Activated CD4-positive, alpha-beta T cell treated with anti-CD3 and anti-CD28 coated beads, Interleukin-2, Interleukin-4, amounts not matched to agents 100 ng/mL and 50 ng/mL, durations not matched to agents 16 hours and 8 hours (primary cell): ENCODE measurements around the gene YRDC.

Source experiments
- DNase-seq: peaks from one replicate; pipeline ENCODE4 v3.0.0-alpha.2; 2020; ENCODE audit warnings: low spot score

YRDC gene, protein sequence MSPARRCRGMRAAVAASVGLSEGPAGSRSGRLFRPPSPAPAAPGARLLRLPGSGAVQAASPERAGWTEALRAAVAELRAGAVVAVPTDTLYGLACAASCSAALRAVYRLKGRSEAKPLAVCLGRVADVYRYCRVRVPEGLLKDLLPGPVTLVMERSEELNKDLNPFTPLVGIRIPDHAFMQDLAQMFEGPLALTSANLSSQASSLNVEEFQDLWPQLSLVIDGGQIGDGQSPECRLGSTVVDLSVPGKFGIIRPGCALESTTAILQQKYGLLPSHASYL

DNA sequence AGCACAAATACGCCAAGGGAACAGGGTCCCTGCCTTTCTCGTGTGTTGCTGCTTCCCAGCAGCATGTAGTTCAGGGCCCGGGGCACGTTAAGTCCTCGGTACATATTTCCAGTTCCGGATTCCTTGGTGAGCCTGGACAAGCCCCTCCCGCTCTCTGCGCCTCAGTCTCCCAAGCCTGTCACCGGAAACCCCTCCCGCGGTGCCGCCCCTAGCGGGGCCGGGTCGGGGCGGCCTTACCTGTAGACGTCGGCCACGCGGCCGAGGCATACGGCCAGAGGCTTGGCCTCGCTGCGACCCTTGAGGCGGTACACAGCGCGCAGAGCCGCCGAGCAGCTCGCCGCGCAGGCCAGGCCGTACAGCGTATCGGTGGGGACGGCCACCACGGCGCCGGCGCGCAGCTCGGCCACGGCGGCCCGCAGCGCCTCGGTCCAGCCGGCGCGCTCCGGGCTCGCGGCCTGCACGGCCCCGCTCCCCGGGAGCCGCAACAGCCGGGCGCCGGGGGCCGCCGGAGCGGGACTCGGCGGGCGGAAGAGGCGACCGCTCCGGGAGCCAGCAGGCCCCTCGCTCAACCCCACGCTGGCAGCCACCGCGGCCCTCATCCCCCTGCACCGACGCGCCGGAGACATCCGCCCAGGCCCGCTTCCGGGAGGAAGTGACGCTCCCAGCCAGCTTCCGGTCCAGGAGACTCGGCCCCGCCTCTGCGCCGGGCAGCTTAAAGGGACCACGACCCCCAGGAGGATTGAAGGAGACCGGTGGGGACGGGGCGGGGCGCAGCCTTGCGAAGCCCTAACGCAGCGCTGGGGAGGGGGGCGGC is at the start of gene YRDC, which contains the start of gene C1orf122:
TSS of gene YRDC (minus strand) at position 654 of the 814 bp plus-strand sequence. CDS start at position 626, 28 bp downstream.
TSS of gene C1orf122 (plus strand) at position 236 of the 814 bp plus-strand sequence. CDS start 615 bp downstream, outside the sequence.
- peak; percentile 95 for DNase-seq

DNA sequence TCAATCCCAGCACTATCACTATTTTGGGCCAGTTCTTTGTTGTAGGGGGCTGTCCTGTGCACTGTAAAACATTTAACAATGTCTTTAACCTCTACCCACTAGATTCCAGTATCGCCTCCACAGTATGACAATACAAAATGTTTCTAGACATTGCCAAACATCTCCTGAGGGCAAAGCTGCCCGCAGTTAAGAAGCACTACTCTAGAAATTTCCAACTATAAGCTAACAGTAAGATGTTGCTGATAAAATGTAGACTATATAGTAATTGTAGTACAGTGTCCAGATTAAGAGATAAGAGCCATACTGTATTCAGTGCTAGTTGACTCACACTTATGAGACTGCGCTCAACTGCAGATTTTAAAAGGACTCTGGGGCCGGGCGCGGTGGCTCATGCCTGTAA is 46.4 kb upstream of the YRDC start:
- no peak for DNase-seq

DNA sequence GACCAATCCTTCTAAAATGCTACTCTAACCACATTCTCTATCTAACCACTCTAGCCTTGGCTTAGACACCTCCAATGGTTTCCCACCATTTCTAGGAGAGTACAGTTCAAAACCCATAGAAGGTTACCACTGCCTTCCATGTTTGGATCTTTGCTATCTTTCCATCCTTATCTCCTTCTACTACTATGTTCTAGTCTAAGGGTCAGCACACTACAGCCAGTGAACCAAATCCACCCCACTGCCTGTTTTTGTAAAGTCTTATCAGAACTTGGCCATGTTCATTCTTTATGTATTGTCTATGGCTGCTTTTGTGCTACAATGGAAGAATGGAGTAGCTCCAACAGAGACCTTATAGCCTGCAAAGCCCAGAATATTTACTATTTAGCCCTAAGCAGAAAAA is 45.1 kb upstream of the YRDC start:
- DNase-seq, result no peak

DNA sequence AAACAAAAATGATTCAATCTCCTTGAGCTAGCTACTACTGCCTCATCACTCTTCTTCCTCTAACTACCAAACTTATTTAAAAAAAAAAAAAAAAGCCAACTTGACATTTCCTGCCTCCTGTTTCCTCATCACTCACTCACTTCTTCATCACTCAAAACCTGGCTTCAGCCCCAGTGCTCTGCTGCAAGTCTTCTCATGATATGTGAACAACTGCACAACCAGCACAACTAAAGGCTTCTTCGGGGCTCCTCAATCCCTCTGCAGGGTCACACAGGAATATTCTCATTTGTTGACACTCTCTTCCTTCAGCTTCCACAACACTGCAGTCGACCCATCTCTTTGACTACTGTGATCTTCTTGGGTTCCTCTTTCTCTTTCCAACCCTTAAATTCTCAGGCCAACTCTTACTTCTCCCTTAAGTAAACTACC is 43.8 kb upstream of the YRDC start:
- DNase-seq, result no peak

DNA sequence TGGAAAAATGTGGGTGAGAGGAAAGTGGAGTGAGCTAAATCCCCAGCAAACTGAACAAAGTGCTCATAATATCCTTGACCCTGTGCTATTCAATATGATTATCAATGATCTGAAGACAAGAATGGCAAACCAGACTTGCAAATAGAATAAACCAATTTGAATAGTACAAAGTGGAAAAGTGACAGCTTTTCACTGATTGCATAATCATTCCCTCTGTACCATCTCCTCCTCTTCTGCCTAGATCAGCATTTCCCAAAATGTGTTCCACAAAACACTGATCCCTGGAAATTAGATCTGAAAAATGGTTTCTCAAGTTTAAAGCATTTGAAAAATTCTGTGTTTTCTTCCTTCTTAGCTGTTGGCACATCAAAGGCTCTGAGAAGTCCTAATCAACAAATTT is 43.3 kb upstream of the YRDC start:
- no peak for DNase-seq

DNA sequence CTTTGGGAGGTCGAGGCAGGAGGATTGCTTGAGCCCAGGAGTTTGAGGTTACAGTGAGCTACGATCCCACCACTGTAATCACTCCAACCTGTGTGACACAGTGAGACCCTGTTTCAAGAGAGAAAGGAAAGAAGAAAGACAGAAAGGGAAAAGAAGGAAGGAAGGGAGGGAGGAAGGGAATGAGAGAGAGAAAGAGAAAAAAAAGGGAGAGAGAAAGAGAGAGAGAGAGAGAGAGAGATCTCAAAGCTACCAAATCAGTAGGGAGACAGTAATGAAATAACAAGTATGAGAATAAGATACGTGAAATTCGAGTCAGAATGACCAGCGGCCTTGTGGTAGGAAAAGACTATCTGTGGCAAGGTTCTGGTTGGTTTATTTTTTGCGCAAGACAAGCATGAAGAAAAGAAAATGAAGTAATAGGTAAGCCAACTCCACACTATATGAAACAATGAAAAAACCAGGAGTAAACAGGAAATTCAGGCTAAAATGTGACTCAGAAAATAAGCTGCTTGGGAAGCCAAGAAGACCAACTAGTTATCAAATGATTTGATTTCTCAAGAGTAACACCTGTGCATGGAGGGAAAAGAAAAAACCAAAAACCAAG is 42.4 kb upstream of the YRDC start:
- no peak for DNase-seq

DNA sequence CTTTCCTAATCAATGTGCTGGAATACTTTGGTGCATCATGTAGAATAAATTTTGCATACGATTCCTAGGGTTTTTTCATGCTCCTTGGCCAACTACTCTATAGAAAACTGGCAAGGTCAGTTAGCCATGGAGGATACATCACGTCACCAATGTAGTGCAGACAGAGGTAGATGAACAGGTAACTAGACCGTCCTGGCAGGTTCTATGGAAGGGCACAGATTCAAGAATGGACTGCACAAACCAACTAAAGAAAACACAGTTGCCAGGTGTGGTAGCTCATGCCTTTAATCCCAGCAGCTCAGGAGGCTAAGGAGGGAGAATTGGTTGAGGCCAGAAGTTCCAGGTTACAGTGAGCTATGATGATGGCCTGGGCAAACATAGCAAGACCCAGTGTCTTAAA is 41.5 kb upstream of the YRDC start:
- no peak for DNase-seq

DNA sequence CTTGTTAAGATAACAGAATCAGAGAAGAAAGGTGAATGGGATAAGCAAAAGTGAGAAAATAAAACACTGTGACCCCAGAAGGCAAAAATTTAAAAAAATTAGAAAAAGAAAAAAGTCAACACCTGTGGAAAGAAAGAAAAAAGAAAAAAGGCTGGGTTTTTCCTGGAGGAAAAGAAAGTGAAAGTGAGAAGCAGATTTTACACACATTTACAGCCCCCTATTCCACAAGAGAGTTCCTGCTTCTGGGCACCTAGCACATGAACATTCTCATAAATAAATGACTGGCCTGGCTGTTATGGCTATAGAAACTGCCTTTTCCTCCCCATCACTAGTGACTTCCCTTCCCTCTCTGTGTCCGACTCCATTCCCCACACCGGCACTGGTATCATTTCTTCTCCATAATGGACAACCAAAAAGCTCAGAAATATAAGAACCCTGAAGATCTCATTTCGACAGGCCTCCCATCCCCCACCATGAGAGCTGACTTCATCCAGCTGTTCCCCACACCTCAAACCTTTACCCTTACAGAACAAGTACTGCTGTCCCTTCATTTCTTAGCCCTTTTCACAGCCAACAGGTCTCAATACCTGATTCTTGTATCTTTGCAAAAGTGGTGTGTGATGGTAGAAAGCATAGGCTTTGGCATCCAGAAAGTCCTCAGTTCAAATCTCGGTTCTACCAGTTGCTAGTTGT is 38.8 kb upstream of the YRDC start:
- no peak for DNase-seq

DNA sequence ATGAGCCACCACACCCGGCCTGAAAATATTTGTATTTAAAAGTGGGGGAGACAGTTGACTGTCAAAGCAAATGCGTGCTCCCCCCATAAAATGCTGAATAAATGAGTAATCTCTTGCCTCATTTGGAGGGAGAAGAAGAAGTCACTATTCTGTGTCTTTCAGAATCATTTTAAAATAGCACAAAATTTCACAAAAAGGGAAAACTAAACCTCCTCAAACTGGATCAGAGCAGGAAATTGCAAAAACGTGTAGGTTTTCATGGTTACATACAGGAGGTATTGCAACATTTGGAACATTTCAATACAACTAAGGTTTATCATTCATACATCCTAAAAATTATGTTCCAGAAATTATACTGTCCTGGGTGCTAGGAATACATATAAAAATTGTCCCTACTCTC is 37.8 kb upstream of the YRDC start:
- no peak for DNase-seq

DNA sequence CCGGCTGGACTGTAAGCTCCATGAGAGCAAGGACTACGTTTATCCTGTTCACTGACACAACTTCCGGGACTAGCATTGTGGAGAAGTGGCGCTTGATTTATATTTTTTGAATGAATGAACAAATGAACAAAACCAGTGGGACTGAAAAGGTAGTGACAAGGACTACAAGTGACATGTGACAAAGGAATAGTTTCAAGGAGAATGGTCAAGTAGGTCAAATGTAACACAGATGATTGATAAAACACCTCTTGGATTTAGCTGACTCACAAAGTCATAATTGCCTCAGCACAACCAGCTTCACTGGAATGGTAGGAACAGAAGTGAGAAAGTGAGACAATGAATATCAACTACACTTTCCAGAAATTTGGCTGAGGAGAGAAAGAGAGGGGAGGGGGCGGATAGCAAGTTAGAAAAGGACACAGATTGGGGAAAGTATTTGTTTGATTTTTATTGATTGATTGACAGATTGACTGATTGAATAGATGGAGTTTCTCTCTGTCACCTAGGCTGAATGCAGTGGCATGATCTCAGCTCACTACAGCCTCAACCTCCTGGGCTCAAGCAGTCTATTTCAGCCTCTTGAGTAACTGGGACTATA is 37.1 kb upstream of the YRDC start:
- no peak for DNase-seq

DNA sequence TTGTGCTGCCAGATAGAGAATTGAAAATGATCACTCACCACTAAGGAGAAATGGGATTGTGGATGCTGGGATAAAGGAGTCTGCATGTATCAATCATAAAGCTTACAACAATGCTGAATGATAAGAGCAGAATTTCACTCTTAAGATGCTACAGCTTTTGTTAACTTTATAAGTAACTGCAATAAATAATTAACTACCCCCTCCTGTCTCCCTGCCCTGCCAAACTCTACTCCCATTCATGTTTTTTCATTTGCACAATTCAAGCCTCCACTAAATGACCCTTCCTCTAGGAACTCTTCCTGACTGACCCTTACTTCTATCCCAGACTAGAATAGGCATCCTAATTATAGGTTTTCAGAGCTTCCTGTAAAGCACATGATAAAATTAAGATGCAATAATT is 36.5 kb upstream of the YRDC start:
- DNase-seq, result no peak

DNA sequence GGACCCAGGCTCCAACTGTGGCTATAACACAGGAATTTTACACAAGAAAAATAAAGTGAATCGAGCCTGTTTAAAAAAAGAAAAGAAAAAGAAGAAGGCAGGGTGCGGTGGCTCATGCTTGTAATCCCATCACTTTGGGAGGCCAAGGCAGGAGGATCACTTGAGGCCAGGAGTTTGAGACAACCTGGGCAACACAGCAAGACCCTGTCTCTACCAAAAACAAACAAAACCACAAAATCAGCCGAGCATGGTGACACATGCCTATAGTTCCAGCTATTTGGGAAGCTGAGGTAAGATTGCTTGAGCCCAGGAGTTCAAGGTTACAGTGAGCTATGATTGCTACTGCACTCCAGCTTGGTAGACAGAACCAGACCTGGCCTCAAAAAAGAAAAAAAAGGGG is 33.6 kb upstream of the YRDC start:
- no peak for DNase-seq

DNA sequence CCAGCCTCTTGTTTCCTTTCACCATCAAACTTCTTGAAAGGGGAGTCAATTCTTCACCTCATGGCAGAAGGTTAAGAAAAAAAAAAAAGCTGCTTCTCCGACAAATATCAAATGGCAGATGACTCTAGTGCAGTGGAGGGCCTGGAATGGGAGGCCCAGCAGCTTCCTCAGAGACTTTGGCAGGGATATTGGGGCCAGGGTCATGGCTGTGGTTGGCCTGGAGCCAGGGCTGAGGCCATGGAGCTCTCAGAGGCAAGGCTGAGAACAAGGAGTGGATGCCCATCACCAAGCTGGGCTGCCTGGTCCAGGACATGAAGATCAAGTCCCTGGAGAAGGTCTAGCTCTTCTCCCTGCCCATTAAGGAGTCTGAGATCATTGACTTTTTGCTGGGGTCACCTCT is 32.7 kb upstream of the YRDC start:
- no peak for DNase-seq

DNA sequence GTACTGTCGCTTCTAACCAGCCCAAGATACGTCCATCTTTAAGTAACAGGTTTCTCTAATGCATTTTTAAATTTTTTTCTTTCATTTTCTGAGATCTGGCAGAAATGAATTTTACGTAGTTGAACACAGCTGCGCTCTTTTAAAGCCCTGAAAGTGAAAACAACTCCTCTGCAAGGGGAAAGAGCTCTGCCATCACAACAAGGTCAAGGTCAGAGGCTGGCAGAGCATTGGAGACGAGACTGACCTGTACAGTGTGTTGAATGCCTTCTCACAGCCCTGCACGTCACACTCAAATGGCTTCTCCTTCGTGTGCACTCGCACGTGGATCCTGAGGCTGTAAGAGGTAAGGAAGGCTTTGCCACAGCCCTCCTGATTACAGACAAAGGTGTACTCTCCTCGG is 31.7 kb upstream of the YRDC start:
- DNase-seq, result no peak

DNA sequence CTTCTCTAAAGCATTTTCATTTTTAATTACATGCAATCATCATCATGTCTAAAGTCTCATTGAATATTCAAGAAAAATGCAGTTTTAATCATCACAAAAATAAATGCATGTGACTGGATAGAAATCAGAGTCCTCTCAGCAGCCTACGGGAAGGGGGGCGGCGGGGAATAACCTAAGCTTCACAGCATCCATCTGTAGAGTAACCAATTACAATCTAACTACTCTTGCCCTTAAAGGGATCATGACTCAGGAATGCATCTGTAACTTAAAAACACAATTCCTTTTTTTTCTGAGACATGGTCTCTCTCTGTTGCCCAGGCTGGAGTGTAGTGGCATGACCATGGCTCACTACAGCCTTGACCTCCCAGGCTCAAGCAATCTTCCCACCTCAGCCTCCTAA is 28.8 kb upstream of the YRDC start:
- no peak for DNase-seq

DNA sequence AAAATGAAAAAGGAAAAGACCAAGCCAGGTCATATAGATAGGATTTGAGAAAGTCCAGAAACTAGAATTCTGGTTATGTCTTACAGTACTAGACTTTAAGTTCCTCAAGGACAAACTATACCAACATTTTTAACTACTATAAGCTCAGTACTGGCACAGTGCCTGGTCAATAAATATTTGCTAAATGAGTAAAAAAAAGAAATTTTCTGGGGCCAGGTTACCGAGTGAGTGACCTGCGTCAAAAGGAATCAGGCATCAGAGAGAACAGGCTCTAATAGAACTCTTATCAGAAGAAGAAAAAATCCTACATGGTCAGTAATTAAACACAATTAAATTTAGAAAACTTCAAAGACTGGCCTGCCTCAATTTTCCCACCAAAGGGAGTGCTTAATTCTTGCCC is 23.8 kb upstream of the YRDC start:
- no peak for DNase-seq

DNA sequence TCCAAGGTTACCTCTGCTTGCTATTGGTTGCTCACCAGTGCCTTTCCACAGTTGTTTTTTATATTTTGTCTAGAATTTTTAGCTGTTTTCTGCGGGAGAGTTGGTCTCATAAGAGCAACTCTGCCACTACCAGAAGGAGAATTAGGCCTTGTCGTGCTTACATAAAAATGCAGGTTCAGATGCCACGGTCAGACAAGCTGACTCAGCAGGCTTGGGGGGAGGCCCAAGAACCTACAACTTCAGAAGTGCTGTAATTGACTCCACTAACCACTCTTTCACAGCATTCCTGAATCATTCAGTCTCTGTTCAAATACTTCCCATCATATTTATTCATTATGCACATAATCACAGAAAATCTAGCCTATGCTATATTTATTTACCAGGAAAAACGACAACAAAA is 23.1 kb upstream of the YRDC start:
- no peak for DNase-seq

DNA sequence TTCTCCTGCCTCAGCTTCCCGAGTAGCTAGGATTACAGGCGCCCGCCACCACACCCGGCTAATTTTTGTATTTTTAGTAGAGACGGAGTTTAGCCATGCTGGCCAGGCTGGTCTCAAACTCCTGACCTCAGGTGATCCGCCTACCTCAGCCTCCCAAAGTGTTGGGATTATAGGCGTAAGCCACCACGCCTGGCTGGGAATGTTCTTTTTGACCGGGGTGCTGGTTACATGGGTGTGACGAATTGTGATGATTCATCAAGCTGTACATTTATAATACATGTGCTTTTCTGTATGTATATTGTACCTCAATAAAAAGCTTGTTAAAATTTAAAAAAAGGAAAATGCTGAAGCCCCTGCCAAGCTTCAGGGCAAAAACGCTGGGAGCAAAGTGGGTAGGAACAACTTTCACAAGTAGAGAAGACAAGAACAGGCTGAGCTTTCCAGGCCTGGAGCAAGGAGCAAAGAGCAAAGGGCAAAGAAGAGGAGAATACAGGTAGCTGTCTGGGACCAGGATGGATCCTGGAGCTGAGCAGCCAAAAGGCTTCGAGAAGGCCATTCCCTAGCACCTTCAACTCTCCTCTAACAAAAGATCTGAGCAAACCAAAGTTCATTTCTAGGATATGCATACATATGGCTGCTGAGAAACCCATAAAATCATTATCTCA is 20.5 kb upstream of the YRDC start:
- DNase-seq, result no peak

DNA sequence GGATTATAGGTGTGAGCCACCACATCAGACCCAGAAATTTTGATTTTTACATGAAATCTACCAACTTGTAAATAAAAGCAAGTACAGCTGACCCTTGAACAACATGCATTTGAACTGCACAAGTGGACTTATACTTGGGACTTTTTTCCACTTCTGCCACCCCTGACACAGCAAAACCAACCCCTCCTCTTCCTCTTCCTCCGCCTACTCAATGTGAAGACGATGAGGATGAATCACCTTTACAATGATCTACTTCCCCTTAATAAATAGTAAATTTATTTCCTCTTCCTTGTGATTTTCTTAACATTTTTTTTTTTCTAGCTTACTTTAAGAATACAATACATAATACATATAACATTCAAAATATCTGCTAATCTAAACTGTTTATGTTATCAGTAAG is 17.5 kb upstream of the YRDC start:
- DNase-seq, result peak; percentile 14

DNA sequence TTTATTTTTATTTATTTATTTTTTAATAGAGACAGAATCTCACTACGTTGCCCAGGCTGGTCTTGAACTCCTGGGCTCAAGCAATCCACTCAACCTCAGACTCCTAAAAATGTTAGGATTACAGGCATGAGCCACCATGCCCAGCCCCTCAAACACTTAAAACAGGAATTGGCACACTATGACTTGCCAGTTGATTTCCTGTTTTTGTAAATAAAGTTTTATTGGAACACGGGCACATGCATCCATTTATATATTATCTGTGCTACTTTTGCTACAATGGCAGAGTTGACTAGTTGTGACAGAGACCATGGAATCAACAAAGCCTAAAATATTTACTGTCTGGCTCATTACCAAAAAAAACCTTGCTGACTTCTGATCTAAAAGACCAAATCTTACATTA is 16.0 kb upstream of the YRDC start:
- no peak for DNase-seq
